Pulmonary artery endothelial cell (primary cell): ENCODE measurements around the gene PIK3C2G. TPM values are rescaled to one million over a fixed set of nuclear protein-coding genes. Genes with fewer than 3 reads are reported as not detected.
"Not testable (repeated sequence)": the region's sequence is repeated elsewhere in the genome, so short reads cannot be mapped to it uniquely, and the experiment has no call there.

Experiments used
- DNase-seq: peaks from one replicate; pipeline ENCODE4 v3.0.0-alpha.2; 2011; ENCODE audit warnings: low read depth, low spot score
- total RNA-seq: library from RNA; depleted of rRNA; stranded (reverse); fragments of >200 nt; gene quantifications from 2 replicates; pipeline ENCODE4 v1.2.3, GENCODE V29; 2014

Gene PIK3C2G
- total RNA-seq, 1 donor from 2014 or later = not detected

DNA sequence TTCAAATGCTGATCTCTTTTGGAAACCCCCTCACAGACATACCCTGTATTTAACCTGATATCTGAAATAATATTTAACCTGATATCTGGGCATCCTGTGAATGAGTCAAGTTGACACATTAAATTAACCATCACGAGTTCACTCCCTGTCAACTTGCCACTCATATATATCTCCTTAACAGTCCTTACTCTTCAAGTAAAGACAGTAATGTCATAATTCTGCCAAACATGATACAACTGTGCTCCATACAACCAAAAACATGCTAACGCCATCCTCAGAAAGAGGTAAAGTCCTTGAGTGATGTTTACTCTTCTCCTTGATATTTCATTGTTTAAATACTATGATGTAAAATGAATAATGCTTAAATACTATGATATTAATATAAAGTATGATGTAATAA, 371.5 kb downstream of the PIK3C2G start:
- no peak for DNase-seq

GRCh38 chr12:18634382-18634781, 373.1 kb downstream of the PIK3C2G start:
- DNase-seq = no peak

- no peak for DNase-seq
These were observed 379.1 kb downstream of the PIK3C2G start for GRCh38 chr12:18640321-18640955.

DNA sequence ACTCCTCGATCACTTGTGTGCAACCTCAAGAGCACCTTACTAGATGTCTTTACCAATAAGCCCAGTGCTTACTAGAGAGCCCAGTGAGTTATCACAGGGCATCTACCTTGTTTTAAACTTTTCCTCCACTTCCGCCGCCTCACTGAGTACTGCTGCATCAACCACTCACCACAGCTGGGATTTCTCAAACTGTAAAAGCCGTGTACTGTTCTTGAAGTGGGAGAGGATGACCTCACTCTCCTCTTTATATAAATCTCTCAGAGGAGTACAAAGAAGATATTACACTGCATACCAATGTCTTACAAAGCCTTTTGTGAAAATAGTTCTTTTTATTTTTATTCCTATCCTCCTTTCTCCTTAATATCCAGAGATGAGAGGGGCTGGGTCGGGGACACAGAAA, 382.4 kb downstream of the PIK3C2G start:
- DNase-seq = no peak

- no peak for DNase-seq
These were observed 383.2 kb downstream of the PIK3C2G start for GRCh38 chr12:18644564-18644963.

- DNase-seq = no peak
These were observed 385.1 kb downstream of the PIK3C2G start for GRCh38 chr12:18646286-18646890.

GRCh38 chr12:18651525-18651924, 390.2 kb downstream of the PIK3C2G start:
- no peak for DNase-seq

GRCh38 chr12:18652596-18652995, 391.3 kb downstream of the PIK3C2G start:
- no peak for DNase-seq

DNA sequence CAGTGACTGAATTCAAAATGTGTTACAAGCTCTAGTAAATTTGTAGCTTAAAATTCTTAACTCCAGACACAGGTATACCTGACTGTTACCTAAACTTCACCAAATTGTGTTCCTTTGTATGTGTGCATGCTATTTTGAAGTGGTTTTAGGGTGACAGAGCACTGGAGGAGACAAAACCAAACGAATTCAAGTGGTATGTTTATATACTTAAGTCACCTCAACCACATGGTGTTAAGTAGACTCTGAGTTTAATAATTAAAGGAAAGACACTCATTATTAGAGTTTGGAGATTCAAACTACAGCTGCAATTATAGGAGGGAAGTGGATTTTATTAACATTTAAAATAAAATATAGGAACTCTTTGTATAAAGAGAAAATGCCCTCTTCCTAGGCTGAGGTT, 392.1 kb downstream of the PIK3C2G start:
- no peak for DNase-seq

- DNase-seq = no peak
These were observed 394.0 kb downstream of the PIK3C2G start for GRCh38 chr12:18655351-18655750.

DNA sequence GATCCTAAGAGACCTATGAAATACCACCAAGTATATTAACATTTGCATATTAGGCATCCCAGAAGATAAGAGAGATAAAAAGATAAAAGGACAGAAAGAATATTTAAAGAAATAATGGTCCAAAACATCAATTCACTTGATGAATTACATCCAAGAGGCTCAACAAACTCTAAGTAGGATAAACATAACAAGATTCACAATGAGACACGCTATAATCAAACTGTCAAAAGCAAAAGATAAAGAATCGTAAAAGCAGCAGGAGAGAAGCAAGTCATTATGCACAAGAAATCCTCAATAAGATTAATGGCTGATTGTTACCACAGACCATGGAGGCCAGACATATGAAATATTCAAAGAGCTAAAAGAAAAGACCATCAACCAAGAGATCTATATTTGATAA, 396.9 kb downstream of the PIK3C2G start:
- DNase-seq = no peak

- DNase-seq = no peak
These were observed 397.5 kb downstream of the PIK3C2G start for GRCh38 chr12:18658829-18659228.

DNA sequence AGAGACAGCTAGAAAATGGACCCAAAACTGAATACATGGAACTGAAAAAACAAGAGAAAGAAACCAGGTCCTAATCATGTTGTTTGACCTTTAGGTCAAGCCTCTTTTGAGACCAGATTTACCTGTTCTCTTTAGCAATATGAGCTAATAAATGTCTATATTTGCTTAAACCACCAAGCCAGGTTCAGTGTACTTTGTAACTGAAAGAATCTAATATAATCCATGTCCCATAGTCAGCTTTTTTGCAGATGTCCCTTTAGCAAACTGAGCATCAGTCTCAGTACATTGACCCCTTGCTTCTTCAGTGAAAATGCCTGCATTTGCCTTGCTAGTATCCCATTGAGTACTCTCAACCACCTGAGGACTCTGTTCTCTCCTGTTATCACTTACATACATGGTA, 414.8 kb downstream of the PIK3C2G start:
- DNase-seq = no peak

- DNase-seq = no peak
These were observed 415.8 kb downstream of the PIK3C2G start for GRCh38 chr12:18676996-18677588.

- no peak for DNase-seq
These were observed 420.5 kb downstream of the PIK3C2G start for GRCh38 chr12:18681818-18682217.

- no peak for DNase-seq
These were observed 422.2 kb downstream of the PIK3C2G start for GRCh38 chr12:18683327-18684013.

- no peak for DNase-seq
These were observed 423.1 kb downstream of the PIK3C2G start for GRCh38 chr12:18684430-18684829.

DNA sequence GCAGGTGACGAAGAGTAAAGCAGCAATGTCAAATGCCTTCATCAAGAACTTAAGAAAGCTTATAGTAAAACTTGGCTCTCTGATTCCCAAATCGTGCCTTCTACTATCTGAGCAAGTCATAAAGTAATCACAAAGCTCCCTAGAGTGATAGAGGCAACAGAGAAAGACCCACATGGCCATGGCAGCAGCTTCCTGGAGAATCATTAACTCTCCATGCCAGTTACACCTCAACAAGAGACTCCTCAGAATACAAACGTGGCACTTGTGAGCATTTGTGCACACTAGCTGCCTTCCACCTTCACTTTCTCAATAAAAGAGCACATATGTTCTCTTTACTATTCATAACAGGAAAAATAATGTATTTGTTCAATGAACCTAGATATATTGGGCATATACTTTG, 428.5 kb downstream of the PIK3C2G start:
- no peak for DNase-seq

DNA sequence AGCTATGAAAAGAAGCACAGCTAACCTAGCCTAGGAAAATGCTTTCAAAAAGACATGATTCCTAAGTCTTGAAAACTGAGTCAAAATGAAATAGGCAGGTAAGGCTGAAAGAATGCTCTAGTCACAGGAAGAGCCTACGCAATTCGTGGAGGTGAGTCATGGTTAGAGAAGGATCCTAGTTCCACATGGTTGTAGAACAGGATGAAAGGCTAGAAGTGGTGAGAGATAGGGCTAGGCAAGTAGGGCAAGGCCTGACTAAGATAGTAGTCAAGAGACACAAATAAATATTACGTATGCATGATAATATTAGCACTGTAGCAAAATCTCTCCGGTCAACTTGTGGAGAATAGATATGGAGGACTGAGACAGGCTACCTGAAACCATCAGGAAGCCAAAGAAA, 429.3 kb downstream of the PIK3C2G start:
- DNase-seq = no peak

DNA sequence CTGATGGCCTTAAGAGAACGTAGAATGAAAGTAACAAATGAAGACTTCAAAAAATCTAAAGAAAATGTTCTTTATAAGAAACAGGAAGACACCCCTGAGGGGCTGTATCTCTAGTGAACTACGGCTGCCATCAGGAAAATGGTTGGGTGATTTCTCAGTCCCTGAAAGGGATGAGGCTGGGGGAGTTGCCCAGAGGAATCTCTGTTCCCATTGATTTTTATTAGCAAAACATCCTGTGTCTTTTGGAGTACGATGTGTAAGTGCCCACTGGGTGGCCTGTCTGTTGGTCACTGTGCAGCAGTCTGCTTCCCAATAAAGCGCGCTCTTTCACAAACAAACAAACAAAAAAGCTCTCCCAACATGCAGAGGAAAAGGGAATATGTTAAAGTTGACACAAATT, 432.7 kb downstream of the PIK3C2G start:
- not testable (repeated sequence) for DNase-seq

GRCh38 chr12:18696971-18697602, 435.8 kb downstream of the PIK3C2G start:
- DNase-seq = no peak
